Endothelial cell of umbilical vein (primary cell): ENCODE measurements around the gene DYRK4. TPM values are rescaled to one million over a fixed set of nuclear protein-coding genes. Genes with fewer than 3 reads are reported as not detected.

Source experiments
- BruUV-seq: library from RNA; stranded (reverse); fragments of 400-500 nt; replicated peaks from 2 replicates; lab custom pipeline; 2021; lab: Mats Ljungman, UMichigan
- CTCF ChIA-PET: fragments of 300-600, 350-600 bp; sonication (Branson Sonifier 250); formaldehyde crosslinking; loops from one replicate; lab custom pipeline; 2021; ENCODE audit warnings: antibody characterized with exemption, inconsistent platforms; lab: Charles Lee
- POLR2A ChIA-PET: fragments of 300-600, 350-600 bp; sonication (Branson Sonifier 250); formaldehyde crosslinking; loops from one replicate; lab custom pipeline; 2021; ENCODE audit warnings: antibody characterized with exemption, inconsistent platforms; lab: Charles Lee
- DNase-seq: peaks from one replicate; pipeline ENCODE4 v3.0.0-alpha.2; 2011; ENCODE audit warnings: low read depth, low spot score
- FAIRE-seq: peaks from 2 replicates; lab custom pipeline; 2011; peaks lifted over from hg19 to GRCh38; lab: Jason Lieb, UNC
- H2AFZ ChIP-seq: 2 replicates; pipeline ENCODE4 v1.6.0; 2012; ENCODE audit warnings: low read depth, low read length, control low read depth, inconsistent platforms
- H3K27ac ChIP-seq: 2 replicates; pipeline ENCODE4 v1.5.1; 2011; ENCODE audit warnings: low read depth, mild to moderate bottlenecking, control low read depth, low read length, moderate library complexity; ENCODE audit not compliant: insufficient read depth
- H3K27me3 ChIP-seq, 2 experiments: 2 replicates each; pipeline versions ENCODE4 v1.6.0 to v1.6.1; 2011; ENCODE audit warnings: low read length in 2 of 2, mixed read lengths in 1 of 2; ENCODE audit not compliant: control insufficient read depth in 2 of 2, insufficient read depth in 2 of 2
- H3K36me3 ChIP-seq, 2 experiments: 2 replicates in 1 of 2; 3 replicates in 1 of 2; pipeline ENCODE4 v1.5.1; 2011; ENCODE audit warnings: low read length in 2 of 2, mild to moderate bottlenecking in 1 of 2, moderate library complexity in 1 of 2; ENCODE audit not compliant: control insufficient read depth in 2 of 2, insufficient read depth in 2 of 2; ENCODE audit errors: extremely low read depth in 1 of 2
- H3K4me1 ChIP-seq: 3 replicates; pipeline ENCODE4 v1.5.1; 2011; ENCODE audit warnings: mild to moderate bottlenecking, low read length; ENCODE audit not compliant: control insufficient read depth, insufficient read depth; ENCODE audit errors: extremely low read depth
- H3K4me2 ChIP-seq: 2 replicates; pipeline ENCODE4 v1.6.1; 2011; ENCODE audit warnings: low read length, control low read depth, mixed read lengths; ENCODE audit not compliant: insufficient read depth
- H3K4me3 ChIP-seq, 3 experiments: fragments of 200-600 bp in 1 of 3; sonication (generic), shearing (Covaris generic) in 1 of 3; replicated peaks in 1 of 3; 2 replicates each; pipeline ENCODE4 v1.5.1; 2011 to 2016; ENCODE audit warnings: control low read depth in 3 of 3, low read length in 3 of 3, mild to moderate bottlenecking in 2 of 3, inconsistent platforms in 1 of 3, low read depth in 1 of 3, moderate library complexity in 1 of 3; ENCODE audit not compliant: insufficient read depth in 1 of 3
- H3K79me2 ChIP-seq: 2 replicates; pipeline ENCODE4 v1.6.0; 2012; ENCODE audit warnings: low read length, inconsistent platforms; ENCODE audit not compliant: control insufficient read depth, insufficient read depth
- H3K9ac ChIP-seq: replicated peaks from 2 replicates; pipeline ENCODE3; 2011; ENCODE audit warnings: low read length, control low read depth; ENCODE audit not compliant: insufficient read depth; ENCODE audit errors: extremely low read depth
- H3K9me1 ChIP-seq: replicated peaks from 3 replicates; pipeline ENCODE4 v1.6.0; 2011; ENCODE audit warnings: mild to moderate bottlenecking, low read length; ENCODE audit not compliant: control insufficient read depth, insufficient read depth; ENCODE audit errors: extremely low read depth
- H3K9me3 ChIP-seq: replicated peaks from 2 replicates; pipeline ENCODE4 v1.5.1; 2012; ENCODE audit warnings: low read length, inconsistent platforms; ENCODE audit not compliant: control insufficient read depth, insufficient read depth
- H4K20me1 ChIP-seq: replicated peaks from 2 replicates; pipeline ENCODE3; 2011; ENCODE audit warnings: mild to moderate bottlenecking, low read length; ENCODE audit not compliant: control insufficient read depth, insufficient read depth; ENCODE audit errors: extremely low read depth
- CTCF ChIP-seq, 2 donors: IDR thresholded peaks; 1 replicate in 1 of 2; 2 replicates in 1 of 2; pipeline ENCODE4 v1.5.1; 2011; ENCODE audit warnings: low read length in 2 of 2, mild to moderate bottlenecking in 2 of 2, moderate library complexity in 2 of 2, control low read depth in 1 of 2, inconsistent platforms in 1 of 2, low read depth in 1 of 2; ENCODE audit not compliant: insufficient read depth in 1 of 2; ENCODE audit errors: extremely low read depth in 1 of 2
- EZH2 ChIP-seq: IDR thresholded peaks from 2 replicates; pipeline ENCODE4 v1.6.1; 2012; ENCODE audit warnings: borderline replicate concordance, low read depth, mild to moderate bottlenecking, moderate library complexity, low read length, inconsistent platforms; ENCODE audit not compliant: severe bottlenecking
- FOS ChIP-seq: IDR thresholded peaks from 2 replicates; pipeline ENCODE4 v1.6.1; 2011; ENCODE audit warnings: mild to moderate bottlenecking, low read length, moderate library complexity, borderline replicate concordance; ENCODE audit not compliant: insufficient read depth
- GATA2 ChIP-seq: IDR thresholded peaks from 2 replicates; pipeline ENCODE4 v1.7.0; 2011; ENCODE audit warnings: low read depth, mild to moderate bottlenecking, moderate library complexity, mixed read lengths, low read length; ENCODE audit not compliant: insufficient read length, insufficient read depth
- JUN ChIP-seq: IDR thresholded peaks from 2 replicates; pipeline ENCODE4 v1.6.1; 2011; ENCODE audit warnings: borderline replicate concordance, low read depth; ENCODE audit not compliant: insufficient read length, insufficient read depth
- MAX ChIP-seq: IDR thresholded peaks from 2 replicates; pipeline ENCODE4 v1.6.1; 2011; ENCODE audit not compliant: insufficient read depth, insufficient read length
- MYC ChIP-seq: IDR thresholded peaks from one replicate; pipeline ENCODE4 v1.6.1; 2011; ENCODE audit warnings: mild to moderate bottlenecking, low read depth, low read length
- POLR2A ChIP-seq: IDR thresholded peaks from 2 replicates; pipeline ENCODE4 v1.6.1; 2012; ENCODE audit warnings: low read depth, mild to moderate bottlenecking, control low read depth, low read length
- POLR2AphosphoS5 ChIP-seq: IDR thresholded peaks from 2 replicates; pipeline ENCODE4 v1.6.1; 2012; ENCODE audit warnings: low read depth, mild to moderate bottlenecking, control low read depth, low read length, moderate library complexity; ENCODE audit not compliant: insufficient read depth
- dilution Hi-C: fragments of 300-500 bp; cut with MboI; formaldehyde crosslinking; loops from one replicate; pipeline ENCODE4 v1.15.0; 2019; ENCODE audit warnings: low sequenced_read_pairs; ENCODE audit not compliant: extremely low pct_ligation_motif_present
- intact Hi-C: fragments of 100-400 bp; cut with micrococcal nuclease; formaldehyde crosslinking; loops from one replicate; pipeline ENCODE4 v1.10.0; 2022
- polyA plus RNA-seq, 4 experiments: library from polyadenylated mRNA; depleted of rRNA in 3 of 4; stranded (reverse) in 3 of 4; unstranded in 1 of 4; fragments of >200 nt; gene quantifications; 2 replicates each; pipeline versions ENCODE4 v1.2.1 to v1.2.3, GENCODE V29; 2011 to 2012; ENCODE audit warnings: missing spikeins in 1 of 4
- total RNA-seq: library from RNA; stranded (reverse); gene quantifications from 2 replicates; pipeline ENCODE4 v1.2.3, GENCODE V29; 2021

DYRK4 gene
- total and polyA plus RNA-seq, 2 donors (not counting 3 experiments of a cell fraction or from before 2014, with no cell fraction given): 38.7 to 45.4 TPM

DNA sequence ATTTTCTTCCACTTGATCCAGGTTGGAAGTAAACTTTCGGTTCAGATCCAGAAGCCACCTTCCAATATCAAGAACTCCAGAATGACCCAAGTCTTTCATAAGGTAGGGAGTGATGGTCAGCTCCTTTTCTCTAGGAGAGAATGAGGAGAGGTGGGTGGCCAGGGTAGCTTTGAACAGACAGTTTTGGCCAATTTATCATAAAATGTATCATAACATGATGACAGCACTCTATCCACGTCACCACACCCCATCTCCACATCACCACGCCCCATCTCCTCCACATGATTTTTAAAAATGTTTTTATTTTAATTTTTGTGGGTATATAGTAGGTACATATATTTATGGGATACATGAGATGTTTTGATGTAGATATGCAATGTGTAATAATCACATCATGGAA is 26.9 kb downstream of the DYRK4 start:
- H3K79me2 ChIP-seq: no peaks in the 10 kb centered on the region
- DNase-seq: no peak
- dilution Hi-C loops: no loop called here
- BruUV-seq: no TSS peak
- H3K9me3 ChIP-seq: no peaks in the 10 kb centered on the region
- H3K36me3 ChIP-seq: no peaks in the 10 kb centered on the region
- POLR2A ChIA-PET: no interaction called here
- H4K20me1 ChIP-seq: no peaks in the 10 kb centered on the region
- H3K27ac ChIP-seq: no peak overlapping the region
- H3K4me1 ChIP-seq: no peaks in the 10 kb centered on the region
- no peak overlapping the region for H2AFZ ChIP-seq
- no peak overlapping the region for H3K9ac ChIP-seq
- CTCF ChIA-PET: interaction anchor here (3.8 kb wide), 1 partner anchor 17 kb away, joined by 13 read pairs; no protein-coding TSS in a partner anchor
- H3K4me3 ChIP-seq: no peak overlapping the region
- peaks cover 4 to 5% of the 10 kb centered on the region in 2 experiments for H3K27me3 ChIP-seq
- TF ChIP-seq POLR2AphosphoS5 (no peak), JUN (no peak), GATA2 (no peak), FOS (no peak), MAX (no peak), MYC (no peak), CTCF (IDR thresholded peaks at IDR 0.05; ENCODE audit: extremely low read depth in 1 of 2, insufficient read depth in 1 of 2, low read depth in 1 of 2, low read length in 2 of 2) (no peak), POLR2A (no peak), EZH2 (no peak)
- H3K9me1 ChIP-seq: no peaks in the 10 kb centered on the region
- no peak overlapping the region for H3K4me2 ChIP-seq
- intact Hi-C loops: no loop called here
- FAIRE-seq: no peak
